HG03457 (cell line): ENCODE measurements around the gene SLC34A3.
A peak's percentile ranks its signal among the peaks of the same experiment; 100 is the strongest.

ENCODE experiments used
- ATAC-seq: cut with Tn5 transposase; IDR thresholded peaks from one replicate; pipeline ENCODE4 v1.9.1; 2021; ENCODE audit warnings: moderate number of reproducible peaks; ENCODE audit not compliant: unreplicated experiment

The SLC34A3 gene

DNA sequence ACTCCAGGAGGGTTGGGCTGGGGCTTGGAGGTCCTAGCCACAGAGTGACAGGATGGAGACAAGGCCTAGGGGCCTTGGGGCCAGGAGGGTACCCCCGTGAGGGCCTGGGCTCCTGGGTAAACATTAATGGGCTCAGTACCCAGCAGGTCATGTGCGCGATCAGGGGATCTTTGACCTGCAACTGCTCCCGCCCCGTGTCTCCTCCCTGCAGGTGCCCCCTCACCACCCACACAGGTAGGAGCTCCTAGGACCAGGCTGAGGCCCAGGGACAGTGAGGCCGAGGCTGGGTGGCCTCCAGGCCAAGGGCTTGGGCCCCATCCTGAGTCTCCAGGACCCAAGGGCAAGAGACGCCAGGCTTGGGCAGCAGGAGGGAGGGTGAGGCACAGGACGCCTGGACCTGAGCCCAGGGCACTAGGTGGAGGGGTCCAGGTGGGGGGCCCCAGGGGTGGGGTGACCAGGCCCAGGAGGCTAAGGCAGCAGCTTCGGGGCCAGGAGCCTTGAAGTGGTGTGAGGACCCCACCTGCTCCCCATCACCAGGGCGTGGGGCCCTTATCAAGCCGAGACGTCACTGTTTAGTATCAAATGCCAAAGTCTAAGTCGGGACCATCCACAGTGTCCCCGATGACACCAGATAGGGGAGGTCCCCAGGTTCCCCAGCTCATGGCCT lies at the start of gene SLC34A3:
Gene SLC34A3 (plus strand): TSS at position 197 of the 667 bp plus-strand sequence. CDS start 802 bp downstream, outside the sequence.
- ATAC-seq: no peak

DNA sequence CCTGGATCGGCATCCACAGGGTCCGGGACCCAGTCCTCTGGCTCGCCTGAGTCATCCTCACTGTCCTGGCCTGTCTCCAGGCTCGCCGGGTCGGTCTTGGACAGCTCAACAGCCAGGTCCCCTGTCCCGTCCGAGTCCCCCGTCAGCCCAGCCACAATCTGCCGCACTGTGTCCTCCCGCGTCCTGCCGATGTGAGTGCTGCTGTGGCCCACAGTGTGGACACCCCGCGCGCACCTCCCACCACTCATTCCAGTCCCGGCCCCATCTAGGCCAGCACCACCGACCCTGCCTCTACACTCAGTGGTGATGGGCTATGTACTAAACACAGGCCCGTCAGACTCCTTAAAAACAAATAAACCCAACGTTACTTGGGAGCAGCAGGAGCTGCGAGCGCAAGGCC lies 49.0 kb upstream of the SLC34A3 start:
- no peak for ATAC-seq

DNA sequence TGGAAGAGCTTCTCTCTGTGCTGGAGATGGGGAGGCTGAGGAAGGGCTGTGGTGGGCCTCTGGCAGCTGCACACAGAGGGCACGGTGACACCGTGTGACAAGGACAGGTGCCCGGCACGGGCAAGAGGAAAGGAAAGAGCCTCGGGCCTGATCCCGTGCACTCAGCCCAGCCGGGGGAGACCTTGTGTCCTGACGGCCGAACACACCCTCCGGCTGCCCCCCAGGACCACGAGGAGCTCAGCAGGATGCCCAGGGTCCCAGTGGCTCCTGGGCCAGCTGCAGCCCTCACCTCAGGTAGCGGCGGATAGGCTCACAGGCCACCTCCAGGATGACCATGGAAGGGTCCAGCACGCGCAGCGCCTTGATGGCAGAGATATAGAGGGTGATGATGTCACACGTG lies 47.9 kb upstream of the SLC34A3 start:
- ATAC-seq: no peak

DNA sequence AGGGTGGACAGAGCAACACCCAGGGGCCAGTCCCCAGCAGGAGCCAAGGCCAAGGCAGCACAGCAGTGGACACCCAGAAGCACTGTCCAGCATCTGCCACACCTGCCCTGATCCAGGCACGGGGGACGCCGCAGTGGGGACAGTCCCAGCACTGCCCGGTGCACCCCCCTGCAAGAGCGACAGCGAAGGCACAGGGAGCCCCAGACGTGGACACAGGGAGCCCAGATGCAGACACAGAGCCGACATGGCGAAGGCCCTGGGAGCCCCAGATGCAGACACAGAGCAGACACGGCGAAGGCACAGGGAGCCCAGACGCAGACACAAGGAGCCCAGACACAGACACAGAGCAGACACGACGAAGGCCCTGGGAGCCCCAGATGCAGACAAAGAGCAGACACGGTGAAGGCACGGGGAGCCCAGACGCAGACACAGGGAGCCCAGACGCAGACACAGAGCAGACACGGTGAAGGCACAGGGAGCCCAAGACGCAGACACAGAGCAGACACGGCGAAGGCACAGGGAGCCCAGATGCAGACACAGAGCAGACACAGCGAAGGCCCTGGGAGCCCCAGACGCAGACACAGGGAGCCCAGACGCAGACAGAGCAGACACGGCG lies 46.6 kb upstream of the SLC34A3 start:
- ATAC-seq: no peak

DNA sequence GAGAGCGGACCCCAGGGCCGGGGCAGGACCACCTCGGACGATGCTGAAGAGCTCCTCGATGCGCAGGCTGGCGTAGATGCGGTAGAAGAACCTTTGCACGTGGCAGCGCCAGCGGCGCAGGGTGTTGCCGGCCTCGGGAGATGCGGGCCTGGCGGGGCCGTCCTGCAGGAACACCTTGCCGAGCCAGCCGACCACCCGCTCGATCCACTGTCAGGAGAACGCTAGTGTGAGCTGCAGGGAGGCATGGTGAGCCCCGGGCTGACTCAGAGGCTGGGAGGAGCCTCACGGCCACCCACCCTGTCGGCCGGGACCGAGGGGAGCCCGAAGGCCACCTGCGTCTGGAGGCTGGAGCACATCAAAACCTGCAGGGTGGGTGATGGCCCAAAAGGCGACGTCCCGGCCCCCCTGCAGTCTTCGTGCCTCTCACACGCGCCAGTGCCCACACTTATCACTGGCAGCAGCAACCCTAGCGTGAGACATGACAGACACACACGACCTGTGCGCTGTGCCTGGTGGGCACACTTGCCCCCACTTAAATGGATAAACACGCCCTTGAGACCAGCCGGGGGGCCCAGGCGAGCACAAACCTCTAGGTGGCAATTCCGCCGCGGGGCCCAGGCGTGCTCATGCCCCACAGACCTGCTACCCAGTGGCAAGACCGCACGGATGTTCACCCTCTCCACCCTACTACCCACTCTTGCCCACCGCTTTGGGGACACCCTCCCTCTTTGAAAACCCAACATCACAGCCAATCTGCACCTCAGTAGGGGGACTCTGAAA lies 45.6 kb upstream of the SLC34A3 start:
- no peak for ATAC-seq

DNA sequence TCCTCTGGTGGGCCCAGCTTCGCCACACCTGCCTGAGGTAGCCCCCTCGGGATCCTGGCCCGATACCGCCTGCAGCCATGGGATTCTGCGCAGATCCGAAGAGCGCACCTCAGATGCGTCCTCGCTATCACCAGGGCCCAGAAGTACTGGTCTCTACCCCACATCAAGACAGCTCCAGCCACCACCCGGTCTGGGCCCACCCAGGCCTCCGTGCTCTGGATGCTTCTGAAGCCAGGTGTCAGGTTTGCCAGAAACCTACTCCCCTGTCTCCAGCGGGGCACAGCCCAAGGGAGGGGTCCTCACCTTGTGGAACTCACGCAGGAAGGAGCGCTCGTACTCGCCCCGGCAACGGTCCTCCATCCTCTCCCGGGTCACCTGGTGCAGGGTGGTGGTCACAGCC lies 44.8 kb upstream of the SLC34A3 start:
- ATAC-seq: no peak

DNA sequence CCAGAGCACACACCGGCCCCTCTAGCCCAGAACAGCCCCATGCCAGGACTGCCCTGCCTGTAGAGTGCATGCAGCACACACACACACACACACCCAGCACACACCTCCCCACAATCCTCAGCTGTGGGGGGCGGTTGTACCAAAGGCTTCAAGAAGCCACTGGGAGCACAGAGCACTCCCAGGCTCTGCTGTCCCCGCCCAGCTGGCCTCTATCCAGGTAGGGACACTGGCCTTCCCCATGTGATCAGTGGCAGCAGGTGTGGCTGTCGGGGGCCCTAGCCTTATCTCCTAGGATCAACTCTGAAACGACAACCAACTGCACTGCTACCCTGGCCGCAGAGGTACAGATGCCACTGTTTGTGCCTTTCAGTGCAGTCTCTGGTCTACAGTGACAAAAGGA lies 44.3 kb upstream of the SLC34A3 start:
- no peak for ATAC-seq

DNA sequence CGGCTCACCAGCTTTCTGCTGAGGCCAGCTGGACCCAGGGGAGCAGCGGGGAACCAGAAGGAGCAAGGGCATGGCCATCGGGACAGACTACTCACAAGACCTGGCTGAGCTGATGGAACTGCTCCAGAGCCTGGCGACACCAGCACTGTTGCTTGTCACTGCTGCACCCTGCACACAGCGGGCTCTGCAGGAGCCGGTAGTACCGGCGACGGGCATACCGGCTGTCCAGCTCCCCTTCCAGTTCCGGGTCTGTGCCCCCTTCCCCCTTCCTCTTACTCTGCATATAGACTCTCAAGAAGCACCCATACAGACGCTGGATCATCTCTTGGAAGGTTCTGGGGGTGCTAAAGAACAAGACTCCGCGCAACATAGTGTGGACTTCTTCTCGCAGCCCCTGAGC lies 43.3 kb upstream of the SLC34A3 start:
- ATAC-seq: no peak

DNA sequence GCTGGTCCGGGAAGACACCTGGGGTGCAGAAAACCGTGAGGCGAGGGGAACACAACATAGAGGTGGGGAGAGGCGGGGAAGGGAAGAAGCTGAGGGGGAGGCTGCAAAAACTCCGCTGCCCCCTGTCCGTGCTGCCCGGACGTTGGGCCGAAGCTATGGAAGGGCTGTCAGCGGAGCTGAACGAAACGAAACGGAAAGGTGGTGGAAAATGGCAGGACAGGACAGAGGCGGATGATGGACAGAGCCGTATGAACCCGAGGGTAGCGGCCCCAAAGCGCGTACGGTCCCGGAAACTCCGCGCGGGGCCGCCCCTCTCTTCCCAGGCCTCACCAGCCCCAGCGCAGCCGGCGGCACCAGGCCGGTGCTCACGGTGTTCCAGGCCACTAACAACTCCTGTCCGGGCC lies 42.6 kb upstream of the SLC34A3 start:
- no peak for ATAC-seq

DNA sequence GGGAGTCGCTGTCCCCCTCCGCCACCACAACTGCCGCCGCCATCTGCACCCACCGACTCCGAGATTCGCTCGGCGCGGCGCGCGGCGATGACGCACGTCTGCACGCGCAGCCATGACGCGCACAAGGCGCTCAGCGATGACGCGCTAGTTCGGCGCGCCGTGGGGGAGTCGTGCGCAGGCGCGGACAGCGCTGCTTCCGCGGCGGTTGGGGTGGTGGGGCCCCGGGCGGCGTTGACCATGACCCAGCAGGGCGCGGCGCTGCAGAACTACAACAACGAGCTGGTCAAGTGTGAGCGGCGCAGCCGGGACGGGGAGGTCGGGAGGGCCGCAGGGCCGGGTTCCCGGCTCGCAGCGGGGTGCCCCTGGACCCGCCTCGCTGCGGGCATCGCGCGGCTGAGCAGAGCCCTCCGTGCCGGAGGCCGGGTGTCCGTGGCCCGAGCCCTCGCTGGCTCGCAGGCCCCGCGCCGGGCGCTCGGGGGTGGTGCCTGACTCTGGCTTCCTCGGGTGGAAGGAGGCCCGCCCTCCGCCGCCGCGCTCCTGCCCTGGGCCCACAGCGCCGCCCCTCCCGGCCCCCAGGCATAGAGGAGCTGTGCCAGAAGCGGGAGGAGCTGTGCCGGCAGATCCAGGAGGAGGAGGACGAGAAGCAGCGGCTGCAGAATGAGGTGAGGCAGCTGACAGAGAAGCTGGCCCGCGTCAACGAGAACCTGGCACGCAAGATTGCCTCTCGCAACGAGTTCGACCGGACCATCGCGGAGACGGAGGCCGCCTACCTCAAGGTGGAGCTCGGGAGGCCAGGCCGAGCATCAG lies 42.0 kb upstream of the SLC34A3 start, which contains the start of the genes ANAPC2 and SSNA1:
Gene ANAPC2 (minus strand): TSS at position 71 of the 807 bp plus-strand sequence. CDS start 28 bp downstream, at position 43.
Gene SSNA1 (plus strand): TSS at position 187 of the 807 bp plus-strand sequence. CDS start 51 bp downstream, at position 238.
- peak; percentile 55 for ATAC-seq

DNA sequence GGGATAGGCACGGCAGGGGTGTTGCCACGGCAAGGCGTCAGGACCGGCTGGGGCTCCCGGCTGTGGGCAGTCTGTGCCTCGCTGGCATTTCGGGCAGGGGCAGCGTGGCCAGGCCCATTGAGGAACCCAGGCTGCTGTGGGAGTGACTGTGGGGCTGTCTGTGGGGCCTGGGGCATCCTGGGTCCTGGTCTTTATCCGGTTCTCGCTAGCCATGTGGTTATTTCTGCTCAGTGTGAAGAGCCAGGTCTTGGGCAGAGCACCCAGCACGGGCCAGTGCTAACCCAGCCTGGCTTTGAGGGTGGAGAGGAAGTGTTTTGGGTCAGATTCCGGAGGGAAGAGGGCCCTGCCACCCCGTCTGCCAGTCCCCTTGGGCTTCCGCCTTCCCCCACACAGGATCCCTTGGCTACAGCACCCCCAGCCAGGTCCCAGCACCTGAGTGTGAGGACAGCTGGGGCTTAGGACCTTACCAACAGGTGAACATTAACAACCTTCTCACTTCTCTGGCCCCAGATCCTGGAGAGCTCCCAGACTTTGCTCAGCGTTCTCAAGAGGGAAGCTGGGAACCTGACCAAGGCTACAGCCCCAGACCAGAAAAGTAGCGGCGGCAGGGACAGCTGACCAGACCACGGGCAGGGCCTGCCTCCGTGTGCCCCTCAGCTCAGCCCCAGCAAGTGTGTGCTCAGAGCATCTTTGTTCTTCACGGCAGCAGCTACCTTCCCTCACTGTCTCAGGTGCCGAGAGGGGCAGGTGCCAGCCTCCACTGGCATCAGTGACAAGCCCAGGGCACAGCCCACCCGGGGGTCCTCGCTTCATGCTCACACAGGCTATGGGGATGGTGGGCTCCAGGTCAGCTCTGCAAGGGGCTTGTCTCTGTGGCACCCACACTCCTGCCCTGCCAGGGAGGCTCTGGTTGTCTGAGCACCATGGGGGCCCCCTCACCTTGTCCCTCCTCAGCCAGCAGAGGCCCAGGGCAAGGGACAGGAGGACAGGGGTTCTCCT lies 41.1 kb upstream of the SLC34A3 start:
- no peak for ATAC-seq

DNA sequence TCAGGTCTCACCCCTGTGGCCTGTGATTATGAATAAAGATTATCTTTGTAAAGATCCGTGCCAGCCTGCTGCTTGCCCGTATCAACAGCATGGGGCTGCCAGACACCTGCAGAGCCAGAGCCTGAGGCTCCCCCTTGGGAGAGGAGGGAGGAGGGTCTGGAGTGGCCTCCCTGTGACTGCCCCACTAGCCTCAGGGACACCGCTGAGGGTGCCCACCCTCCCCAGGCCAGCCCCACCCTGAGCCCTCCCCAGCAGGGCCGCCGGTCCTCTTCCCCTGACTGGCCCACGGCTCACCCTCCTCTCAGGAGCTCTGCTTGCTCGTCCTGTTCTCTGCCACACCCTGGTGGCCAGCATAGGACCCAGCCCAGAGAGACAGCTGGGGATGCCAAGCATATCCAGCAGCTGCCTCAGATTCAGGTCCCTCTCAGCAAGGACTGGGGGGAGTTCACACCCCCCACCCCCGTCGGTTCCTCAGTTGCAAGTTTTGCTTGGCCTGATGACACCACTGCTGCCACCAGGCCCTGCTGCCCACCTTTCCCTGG lies 40.3 kb upstream of the SLC34A3 start:
- no peak for ATAC-seq

DNA sequence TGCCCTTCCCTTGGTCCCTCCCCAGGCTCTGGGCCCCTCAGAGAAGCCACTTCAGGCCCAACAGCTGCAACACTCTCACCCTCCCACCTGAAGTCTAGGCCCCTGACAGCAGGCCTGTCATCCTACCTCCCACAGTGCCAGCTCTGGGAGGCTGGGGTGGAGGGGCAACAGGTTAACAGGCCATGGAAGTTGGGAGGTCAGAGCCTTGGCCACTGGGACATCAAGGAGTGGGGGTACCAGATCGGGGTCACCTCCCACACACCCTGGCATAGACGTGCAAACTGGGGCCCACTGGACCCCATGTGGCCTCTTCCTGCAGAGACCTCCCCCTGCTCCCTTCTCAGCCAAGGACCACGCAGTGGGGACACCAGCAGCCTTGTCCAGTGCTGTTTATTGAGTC lies 39.5 kb upstream of the SLC34A3 start:
- no peak for ATAC-seq

DNA sequence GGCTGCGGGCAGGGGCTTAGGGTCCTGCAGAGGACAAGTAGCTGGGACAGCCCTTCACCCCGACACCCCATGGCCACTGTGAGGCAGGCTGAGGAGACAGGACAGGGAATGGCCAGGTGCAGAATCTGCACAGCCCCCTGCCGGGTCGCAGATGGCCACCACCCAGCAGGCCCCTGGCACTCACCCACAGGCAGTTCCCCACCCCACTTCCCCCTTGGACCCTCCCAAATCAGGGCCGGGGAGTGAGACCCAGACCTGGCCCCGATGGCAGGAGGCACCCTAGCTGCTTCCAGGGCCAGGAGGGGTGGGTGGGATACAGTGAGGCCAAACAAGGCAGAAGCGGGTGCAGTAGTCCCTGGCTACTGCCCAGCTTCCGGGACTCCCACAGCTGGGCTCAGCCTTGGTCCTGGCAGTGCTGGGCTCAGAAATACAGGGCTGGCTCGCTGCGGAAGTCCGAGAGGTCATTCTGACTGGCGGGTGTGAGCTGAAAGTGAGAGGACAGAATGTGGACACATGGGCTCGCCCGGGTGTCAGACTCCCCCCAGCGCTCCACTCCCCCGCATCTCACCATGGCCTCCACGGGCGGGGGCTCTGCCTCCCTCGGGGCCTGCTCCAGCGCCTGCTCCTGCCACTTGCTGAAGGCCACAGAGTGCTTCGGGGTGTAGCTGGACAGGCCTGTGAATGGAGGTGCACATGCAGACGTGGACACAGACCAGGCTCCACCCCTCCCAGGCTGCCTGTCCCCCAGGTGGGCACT lies 38.8 kb upstream of the SLC34A3 start:
- no peak for ATAC-seq

DNA sequence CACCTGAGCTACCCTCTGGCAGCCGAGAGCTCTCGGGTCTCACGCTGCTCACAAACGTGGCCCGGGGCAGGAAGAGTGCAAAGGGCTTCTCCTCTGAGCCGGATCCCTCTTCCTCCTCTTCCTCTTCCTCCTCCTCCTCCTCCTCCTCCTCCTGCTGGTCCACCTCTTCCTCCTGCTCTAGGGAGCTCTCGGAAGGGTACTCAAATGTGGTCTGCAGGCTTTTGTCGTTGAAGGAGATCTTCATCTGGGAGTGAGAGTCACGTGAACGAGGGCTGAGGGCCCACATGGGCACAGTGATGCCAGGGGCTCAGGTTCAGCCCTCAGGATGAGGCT lies 38.3 kb upstream of the SLC34A3 start:
- no peak for ATAC-seq

DNA sequence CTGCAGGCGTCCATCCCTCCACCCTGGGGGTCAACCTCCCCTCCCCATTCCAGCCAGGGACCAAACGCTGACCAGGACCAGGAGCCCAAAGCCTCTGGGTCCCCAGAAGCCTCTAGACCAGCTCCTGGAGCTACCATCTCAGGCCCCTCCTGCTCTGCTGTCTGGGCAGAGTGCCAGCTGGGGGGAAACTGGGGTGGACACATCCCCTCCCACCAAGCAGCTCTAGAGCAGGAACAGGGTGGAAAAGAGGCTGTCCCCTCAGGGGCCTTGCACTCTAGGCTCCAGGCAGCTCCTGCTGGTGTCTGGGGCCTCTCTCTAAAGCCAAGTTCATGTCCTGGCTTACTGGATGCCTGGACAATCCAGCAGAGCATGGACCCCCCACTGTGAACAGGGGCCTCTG lies 37.8 kb upstream of the SLC34A3 start:
- no peak for ATAC-seq

DNA sequence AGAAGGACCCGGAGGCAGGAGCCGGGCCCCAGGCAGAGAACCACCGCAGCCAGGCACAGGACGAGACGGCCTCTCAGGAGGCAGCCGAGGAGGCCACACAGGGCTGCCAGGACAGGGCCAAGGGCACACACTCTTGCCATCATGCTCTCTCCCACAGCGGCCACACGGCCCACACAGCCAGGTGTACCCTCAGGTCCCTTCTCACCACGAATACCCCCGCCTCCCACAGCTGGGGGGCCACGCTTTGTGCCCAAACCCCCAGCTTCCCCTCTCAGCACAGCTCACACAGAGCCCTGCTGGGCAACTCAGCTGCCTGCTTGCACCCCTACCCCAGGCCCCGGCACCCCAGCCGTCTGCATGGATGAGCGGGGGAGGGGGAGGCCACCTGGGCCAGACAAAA lies 36.9 kb upstream of the SLC34A3 start:
- no peak for ATAC-seq

DNA sequence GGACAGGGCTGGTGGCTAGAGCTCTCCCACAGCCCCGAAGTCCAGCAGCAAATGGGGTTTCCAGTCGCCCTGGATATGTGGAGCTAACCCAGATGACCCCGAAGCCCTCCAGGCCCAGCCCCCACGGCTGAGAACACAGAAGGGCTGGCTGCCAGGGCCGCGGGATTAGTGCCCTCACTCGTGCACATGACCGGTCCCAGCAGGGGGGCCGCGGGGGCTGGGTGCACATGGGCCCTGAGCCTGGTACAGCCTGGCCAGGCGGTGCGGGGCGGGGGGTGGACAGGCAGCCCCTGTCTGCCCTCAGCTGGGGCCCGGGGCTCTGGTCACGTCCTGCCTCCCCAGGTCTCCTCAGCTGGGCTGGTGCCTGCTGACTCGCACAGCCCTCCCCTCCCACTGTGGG lies 36.3 kb upstream of the SLC34A3 start:
- no peak for ATAC-seq

DNA sequence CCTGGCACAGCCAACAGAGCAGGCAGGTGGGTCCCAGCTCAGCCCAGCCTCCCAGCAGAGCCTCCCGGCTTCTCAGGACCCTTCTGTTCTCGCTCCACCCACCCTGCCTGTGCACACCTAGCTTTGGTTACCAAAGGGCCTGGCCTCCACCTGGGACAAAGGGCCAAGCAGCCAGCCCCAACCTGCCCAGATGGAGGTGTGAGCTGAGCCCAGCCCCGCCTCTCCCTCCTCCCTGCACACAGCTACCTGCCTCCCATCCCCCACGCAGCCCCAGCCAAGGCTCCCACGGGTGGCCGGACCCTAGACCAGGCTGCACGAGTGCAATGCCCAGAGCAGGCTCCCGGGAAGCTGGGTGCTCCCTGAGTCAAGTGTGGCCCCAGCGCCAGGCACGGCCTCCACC lies 35.8 kb upstream of the SLC34A3 start:
- no peak for ATAC-seq
